AG10803 (cell line): Measurements from ENCODE around the gene BRWD1.

Experiments used
- DNase-seq: peaks from one replicate; pipeline ENCODE4 v3.0.0; 2010; ENCODE audit warnings: low read depth
- H3K4me3 ChIP-seq: 2 replicates; pipeline ENCODE4 v1.5.1; 2011; ENCODE audit warnings: mild to moderate bottlenecking, low read length, control low read depth
- TF ChIP-seq, protein P1 (sequence below): conservative IDR thresholded peaks from 2 replicates; pipeline ENCODE4 v1.5.1; 2011; ENCODE audit warnings: mild to moderate bottlenecking, low read length, control low read depth, inconsistent platforms

Gene BRWD1

GRCh38 chr21:39327727-39328126 lies 14.3 kb upstream of the BRWD1 start:
- TF ChIP-seq, protein P1, sequence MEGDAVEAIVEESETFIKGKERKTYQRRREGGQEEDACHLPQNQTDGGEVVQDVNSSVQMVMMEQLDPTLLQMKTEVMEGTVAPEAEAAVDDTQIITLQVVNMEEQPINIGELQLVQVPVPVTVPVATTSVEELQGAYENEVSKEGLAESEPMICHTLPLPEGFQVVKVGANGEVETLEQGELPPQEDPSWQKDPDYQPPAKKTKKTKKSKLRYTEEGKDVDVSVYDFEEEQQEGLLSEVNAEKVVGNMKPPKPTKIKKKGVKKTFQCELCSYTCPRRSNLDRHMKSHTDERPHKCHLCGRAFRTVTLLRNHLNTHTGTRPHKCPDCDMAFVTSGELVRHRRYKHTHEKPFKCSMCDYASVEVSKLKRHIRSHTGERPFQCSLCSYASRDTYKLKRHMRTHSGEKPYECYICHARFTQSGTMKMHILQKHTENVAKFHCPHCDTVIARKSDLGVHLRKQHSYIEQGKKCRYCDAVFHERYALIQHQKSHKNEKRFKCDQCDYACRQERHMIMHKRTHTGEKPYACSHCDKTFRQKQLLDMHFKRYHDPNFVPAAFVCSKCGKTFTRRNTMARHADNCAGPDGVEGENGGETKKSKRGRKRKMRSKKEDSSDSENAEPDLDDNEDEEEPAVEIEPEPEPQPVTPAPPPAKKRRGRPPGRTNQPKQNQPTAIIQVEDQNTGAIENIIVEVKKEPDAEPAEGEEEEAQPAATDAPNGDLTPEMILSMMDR: no peak
- no peak overlapping the region for H3K4me3 ChIP-seq
- DNase-seq: no peak

DNA sequence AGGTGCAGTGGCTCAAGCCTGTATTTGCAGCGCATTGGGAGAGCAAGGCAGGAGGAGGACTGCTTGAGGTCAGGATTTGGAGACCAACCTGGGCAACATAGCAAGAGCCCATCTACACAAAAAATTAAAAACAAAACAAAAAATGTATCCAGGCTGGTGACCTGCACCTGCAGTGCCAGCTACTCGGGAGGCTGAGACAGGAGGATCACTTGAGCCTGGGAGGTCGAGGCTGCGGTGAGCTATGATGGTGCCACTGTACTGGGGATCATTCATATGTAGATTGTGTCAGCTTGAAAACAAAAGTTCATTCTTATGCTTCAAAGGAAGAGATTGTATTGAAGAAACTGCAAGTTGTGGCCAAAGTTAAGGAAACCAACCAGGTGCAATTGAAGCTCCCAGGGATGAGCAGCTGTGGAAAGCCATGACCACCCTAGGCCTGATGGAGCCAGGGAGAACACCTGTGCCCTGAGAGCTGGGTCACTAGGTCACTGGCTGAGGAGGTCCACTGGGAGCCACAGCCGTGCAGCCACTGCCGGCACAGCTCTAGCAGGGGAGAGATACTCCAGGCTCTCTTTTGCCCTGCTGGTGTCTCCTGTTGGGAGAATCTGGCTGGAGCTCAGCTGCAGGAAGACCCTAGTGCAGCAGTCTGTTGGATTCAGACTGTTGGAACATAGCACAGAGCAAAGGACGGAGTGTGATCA lies 13.3 kb upstream of the BRWD1 start:
- no peak overlapping the region for H3K4me3 ChIP-seq
- TF ChIP-seq, protein P1: no peak
- DNase-seq: no peak

DNA sequence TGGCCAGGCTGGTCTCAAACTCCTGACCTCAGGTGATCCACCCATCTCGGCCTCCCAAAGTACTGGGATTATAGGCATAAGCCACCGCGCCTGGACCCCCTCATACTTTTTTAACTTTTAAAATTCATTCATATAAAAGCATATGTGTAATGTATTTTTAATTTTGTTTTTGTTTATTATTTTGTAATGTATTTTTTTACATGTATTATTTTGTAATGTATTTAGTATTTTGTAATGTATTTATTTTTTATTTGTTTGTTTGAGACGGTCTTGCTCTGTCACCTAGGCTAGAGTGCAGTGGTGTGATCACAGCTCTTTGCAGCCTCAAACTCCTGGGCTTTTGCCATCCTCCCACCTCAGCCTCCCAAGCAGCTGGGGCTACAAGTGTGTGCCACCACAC lies 12.0 kb upstream of the BRWD1 start:
- DNase-seq: no peak
- TF ChIP-seq, protein P1: no peak

GRCh38 chr21:39321424-39321823 lies 8.0 kb upstream of the BRWD1 start:
- no peak overlapping the region for H3K4me3 ChIP-seq
- TF ChIP-seq, protein P1: no peak

More for the DNA sequence above, 12.0 kb upstream of the BRWD1 start:
- H3K4me3 ChIP-seq: no peak overlapping the region

DNA sequence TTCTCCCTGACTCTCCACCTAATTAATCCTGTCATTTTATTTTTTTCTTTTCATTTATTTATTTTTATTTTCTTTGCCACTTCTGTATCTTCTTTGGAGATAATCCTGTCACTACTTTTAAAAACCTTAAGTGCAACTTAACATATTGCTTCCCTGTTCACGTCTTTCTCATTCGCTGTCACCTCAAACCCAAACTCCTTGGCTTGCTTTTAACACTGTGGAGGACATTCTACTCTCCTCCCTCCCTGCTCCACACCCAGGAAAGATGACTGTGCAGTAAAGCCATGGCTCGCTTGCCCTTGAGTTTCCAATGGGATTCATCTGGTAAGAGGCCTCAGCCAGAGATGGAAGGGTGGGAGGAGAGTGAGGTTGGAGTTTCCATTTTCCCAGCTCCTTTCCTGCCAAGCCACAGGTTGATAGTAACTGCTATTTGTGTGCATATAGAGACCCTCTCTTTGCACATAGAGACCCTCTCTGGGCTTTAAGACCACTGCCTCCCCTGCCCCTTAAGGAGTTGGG lies 6.4 kb upstream of the BRWD1 start:
- no peak overlapping the region for H3K4me3 ChIP-seq

More at GRCh38 chr21:39321424-39321823, 8.0 kb upstream of the BRWD1 start:
- no peak for DNase-seq

DNA sequence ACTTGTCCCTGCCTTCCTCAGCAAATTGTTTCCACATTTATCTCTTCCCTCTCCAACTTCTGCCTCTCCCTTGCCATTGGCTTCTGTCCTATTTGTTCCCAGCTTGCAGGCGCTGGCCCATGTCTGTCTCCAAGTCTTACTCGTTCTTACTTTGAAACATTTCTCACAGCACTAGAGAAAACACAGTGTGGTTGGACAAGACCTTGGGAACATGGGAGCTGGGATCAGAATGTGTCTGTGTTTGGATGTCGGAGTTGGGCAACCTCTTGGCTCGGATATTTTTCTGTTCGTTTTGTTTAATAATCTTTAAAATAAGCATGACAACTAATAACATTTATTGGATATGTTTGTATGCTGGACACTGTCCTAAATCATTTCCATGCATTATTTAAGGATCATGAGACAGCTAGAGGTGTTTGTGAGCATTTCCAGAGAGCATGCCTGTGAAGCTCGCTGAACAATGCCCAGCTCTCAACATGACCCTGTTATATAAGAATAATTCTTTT lies 5.9 kb upstream of the BRWD1 start:
- DNase-seq: peak; percentile 82
- no peak overlapping the region for H3K4me3 ChIP-seq
- TF ChIP-seq, protein P1: no peak

More for the DNA sequence above, 6.4 kb upstream of the BRWD1 start:
- peak; percentile 43 for DNase-seq
- TF ChIP-seq, protein P1: no peak
